ENCODE data around the gene FXYD2. TPM values are rescaled to one million over a fixed set of nuclear protein-coding genes. Genes with fewer than 3 reads are reported as not detected.

FXYD2 gene
- total and polyA plus RNA-seq, 12 donors, result 0.40 to 6.0 (median 1.8) TPM

DNA sequence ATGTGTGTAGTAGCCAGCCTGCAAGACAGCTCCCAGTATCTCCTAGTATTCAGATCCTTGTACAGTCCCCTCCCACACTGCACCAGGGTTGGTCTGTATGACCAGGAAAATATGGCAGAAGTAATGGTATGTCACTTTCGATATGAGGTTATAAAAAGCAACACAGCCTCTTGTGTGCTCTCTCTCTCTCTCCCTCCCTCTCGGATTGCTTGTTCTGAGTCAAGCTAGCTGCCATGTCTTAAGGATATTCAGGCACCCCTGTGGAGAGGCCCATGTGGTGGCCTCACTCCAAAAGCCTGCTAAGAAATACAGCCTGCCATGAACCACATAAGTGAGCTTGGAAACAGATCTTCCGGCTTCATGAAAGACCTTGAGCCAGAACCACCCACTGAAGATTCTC is 26.6 kb upstream of the FXYD2 start:
- no peak for DNase-seq
- Histone ChIP-seq H3K9me3 (peaks cover 0 to 31% (median 16%) of the 10 kb centered on the region in 11 donors), H3K36me3 (peaks cover 0 to 5% (median 0%) of the 10 kb centered on the region in 9 donors), H3K4me1 (peaks cover 0 to 46% (median 15%) of the 10 kb centered on the region in 9 donors), H3K27me3 (no peaks in the 10 kb centered on the region), H3K27ac (peak overlapping the region in 5 of 10 donors; percentile 26 to 60 (median 44)), H3K4me3 (no peak overlapping the region)
- ATAC-seq, result peak in 6 of 8 donors; percentile 31 to 81 (median 54)
- intact Hi-C loops (cut with DNase I), result no loop called here
- 28 to 44% methylated on average over 3 of the region's 3 CpGs for WGBS, 2 donors
- TF ChIP-seq, protein P1, sequence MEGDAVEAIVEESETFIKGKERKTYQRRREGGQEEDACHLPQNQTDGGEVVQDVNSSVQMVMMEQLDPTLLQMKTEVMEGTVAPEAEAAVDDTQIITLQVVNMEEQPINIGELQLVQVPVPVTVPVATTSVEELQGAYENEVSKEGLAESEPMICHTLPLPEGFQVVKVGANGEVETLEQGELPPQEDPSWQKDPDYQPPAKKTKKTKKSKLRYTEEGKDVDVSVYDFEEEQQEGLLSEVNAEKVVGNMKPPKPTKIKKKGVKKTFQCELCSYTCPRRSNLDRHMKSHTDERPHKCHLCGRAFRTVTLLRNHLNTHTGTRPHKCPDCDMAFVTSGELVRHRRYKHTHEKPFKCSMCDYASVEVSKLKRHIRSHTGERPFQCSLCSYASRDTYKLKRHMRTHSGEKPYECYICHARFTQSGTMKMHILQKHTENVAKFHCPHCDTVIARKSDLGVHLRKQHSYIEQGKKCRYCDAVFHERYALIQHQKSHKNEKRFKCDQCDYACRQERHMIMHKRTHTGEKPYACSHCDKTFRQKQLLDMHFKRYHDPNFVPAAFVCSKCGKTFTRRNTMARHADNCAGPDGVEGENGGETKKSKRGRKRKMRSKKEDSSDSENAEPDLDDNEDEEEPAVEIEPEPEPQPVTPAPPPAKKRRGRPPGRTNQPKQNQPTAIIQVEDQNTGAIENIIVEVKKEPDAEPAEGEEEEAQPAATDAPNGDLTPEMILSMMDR (IDR thresholded peaks at IDR 0.05), result no peak

DNA sequence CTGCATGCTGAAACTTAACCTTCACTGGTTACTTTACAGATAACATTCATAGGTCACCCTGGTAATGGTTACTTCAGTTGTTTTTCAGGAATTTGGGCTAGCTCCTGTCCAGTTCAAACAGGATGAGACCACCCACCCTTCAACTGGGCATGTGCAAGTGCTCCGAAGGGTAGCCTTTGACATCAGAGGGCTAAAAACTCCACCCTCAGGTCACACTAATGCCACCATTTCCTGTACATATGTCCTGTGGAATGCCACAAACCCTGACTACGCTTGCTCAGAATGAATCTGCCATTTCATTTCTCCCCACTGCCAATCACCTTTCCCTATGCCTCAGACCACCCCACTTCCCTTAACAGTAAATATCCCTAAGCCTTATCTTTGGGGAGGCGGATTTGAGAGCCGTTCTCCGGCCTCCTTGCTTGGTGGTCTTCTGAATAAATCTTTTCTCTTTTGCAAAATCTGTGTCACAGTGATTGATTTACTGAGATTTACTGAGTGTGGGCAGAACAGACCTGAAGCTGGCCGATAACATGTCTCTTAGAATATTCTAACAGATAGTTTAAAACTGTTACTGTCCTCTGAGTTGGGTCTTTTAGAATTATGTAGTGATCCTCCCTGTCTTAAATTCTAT is 25.4 kb upstream of the FXYD2 start:
- H3K4me1 ChIP-seq, result peaks cover 0 to 34% (median 15%) of the 10 kb centered on the region in 9 donors
- intact Hi-C loops (cut with DNase I), result loop anchor here in 5 of 10 donors (5.0 to 10.0 kb wide), 3 partner anchors 37 to 205 kb away; no protein-coding TSS in a partner anchor
- no peak for ATAC-seq
- H3K36me3 ChIP-seq, result peaks cover 0 to 5% (median 0%) of the 10 kb centered on the region in 9 donors
- TF ChIP-seq, protein P1 (IDR thresholded peaks at IDR 0.05), result no peak
- H3K9me3 ChIP-seq, result peaks cover 0 to 31% (median 16%) of the 10 kb centered on the region in 11 donors
- 83 to 94% methylated on average over 6 of the region's 6 CpGs for WGBS, 2 donors
- peak overlapping the region in 3 of 10 donors; percentile 17 to 37 (median 36) for H3K27ac ChIP-seq
- no peak for DNase-seq
- H3K27me3 ChIP-seq, result no peaks in the 10 kb centered on the region
- H3K4me3 ChIP-seq, result no peak overlapping the region

DNA sequence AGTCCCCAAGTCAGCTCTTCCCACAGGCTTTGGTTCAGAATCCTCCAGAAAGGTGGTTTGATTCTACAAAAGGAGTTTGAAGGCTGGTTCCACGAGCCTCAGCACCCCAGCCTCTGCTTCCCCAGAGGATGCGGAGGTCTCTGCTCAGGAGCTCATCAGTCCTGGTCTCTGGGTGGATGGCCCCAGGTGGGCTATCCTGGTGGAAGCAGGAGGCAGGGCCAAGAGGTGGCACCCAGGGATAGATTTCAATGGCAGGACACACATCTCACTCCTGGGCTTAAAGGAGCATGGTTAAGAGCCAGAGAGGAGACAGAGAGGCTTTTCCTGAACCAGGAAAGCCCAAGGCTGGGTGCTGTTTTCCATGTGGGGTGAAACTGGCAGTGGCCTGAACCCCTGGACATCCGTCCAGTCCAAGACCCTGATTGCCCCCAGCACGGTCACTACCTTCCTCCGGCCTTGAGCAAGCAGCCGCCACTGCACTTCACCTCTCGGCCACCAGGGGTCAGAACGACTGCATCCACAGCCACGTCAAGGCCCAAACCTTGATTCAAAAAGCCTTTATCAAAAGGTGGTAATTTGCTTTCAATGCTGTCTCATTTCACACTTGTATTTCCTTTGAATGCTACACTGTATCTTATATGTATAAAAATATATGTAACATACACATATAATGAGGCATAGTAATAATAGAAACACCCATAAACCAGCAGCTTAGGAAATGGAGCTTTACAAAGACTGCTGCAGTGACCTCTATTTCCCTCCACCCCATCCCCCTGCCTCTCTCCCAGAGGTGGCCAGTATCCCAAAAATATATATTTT is 19.3 kb upstream of the FXYD2 start:
- H3K36me3 ChIP-seq, result peaks cover 0 to 36% (median 0%) of the 10 kb centered on the region in 9 donors
- WGBS, 2 donors, result 22 to 27% methylated on average over 9 of the region's 9 CpGs
- intact Hi-C loops (cut with DNase I), result loop anchor here (1.0 to 10.0 kb wide), 12 partner anchors 25 to 211 kb away; no protein-coding TSS in a partner anchor
- peaks cover 0 to 7% (median 0%) of the 10 kb centered on the region in 11 donors for H3K9me3 ChIP-seq
- peaks cover 0 to 36% (median 24%) of the 10 kb centered on the region in 9 donors for H3K4me1 ChIP-seq
- H3K27me3 ChIP-seq, result no peaks in the 10 kb centered on the region
- DNase-seq, result peak; percentile 84 to 88
- ATAC-seq, result peak; percentile 59 to 84 (median 76)
- TF ChIP-seq, protein P1 (IDR thresholded peaks at IDR 0.05), result peak; percentile 97 to 100 (median 99)
- no peak overlapping the region for H3K4me3 ChIP-seq
- H3K27ac ChIP-seq, result peak overlapping the region in 3 of 10 donors; percentile 21 to 44 (median 30)
